GM23248 (cell line): Measurements from ENCODE around the gene USP6NL. TPM values are rescaled to one million over a fixed set of nuclear protein-coding genes. Genes with fewer than 3 reads are reported as not detected.

ENCODE experiments used
- DNase-seq: peaks from one replicate; pipeline ENCODE4 v3.0.0-alpha.2; 2015
- H2AFZ ChIP-seq: fragments of 200-600 bp; sonication (generic); 2 replicates; pipeline ENCODE4 v1.6.1; 2016; ENCODE audit warnings: antibody characterized with exemption
- H3F3A ChIP-seq: fragments of 200-600 bp; sonication (generic); 2 replicates; pipeline ENCODE4 v1.6.1; 2016; ENCODE audit warnings: mild to moderate bottlenecking, antibody characterized with exemption, mixed run types; ENCODE audit not compliant: insufficient read depth
- H3K27ac ChIP-seq: fragments of 200-600 bp; sonication (generic); 2 replicates; pipeline ENCODE4 v1.5.1; 2016; ENCODE audit warnings: mild to moderate bottlenecking
- H3K27me3 ChIP-seq: fragments of 200-600 bp; sonication (generic); replicated peaks from 2 replicates; pipeline ENCODE4 v1.6.1; 2016; ENCODE audit warnings: mild to moderate bottlenecking; ENCODE audit not compliant: insufficient read depth
- H3K36me3 ChIP-seq: fragments of 200-600 bp; sonication (generic); 2 replicates; pipeline ENCODE4 v1.6.1; 2016; ENCODE audit warnings: low read depth, mild to moderate bottlenecking
- H3K4me1 ChIP-seq: fragments of 200-600 bp; sonication (generic); 2 replicates; pipeline ENCODE4 v1.6.1; 2016; ENCODE audit warnings: mild to moderate bottlenecking; ENCODE audit not compliant: insufficient read depth
- H3K4me2 ChIP-seq: fragments of 200-600 bp; sonication (generic); one replicate; pipeline ENCODE4 v1.6.1; 2016; ENCODE audit warnings: mild to moderate bottlenecking; ENCODE audit not compliant: unreplicated experiment
- H3K4me3 ChIP-seq: fragments of 200-600 bp; sonication (generic); 2 replicates; pipeline ENCODE4 v1.5.1; 2016; ENCODE audit warnings: mild to moderate bottlenecking
- H3K79me2 ChIP-seq: fragments of 200-600 bp; sonication (generic); 2 replicates; pipeline ENCODE4 v1.6.1; 2016; ENCODE audit warnings: mild to moderate bottlenecking; ENCODE audit not compliant: insufficient read depth
- H3K9ac ChIP-seq: fragments of 200-600 bp; sonication (generic); 2 replicates; pipeline ENCODE4 v1.6.1; 2016; ENCODE audit warnings: mild to moderate bottlenecking
- H3K9me2 ChIP-seq: fragments of 200-600 bp; sonication (generic); 2 replicates; pipeline ENCODE4 v1.6.1; 2016; ENCODE audit warnings: mixed run types, mild to moderate bottlenecking, moderate library complexity; ENCODE audit not compliant: insufficient read depth
- H3K9me3 ChIP-seq: fragments of 200-600 bp; sonication (generic); one replicate; pipeline ENCODE4 v1.6.1; 2017; ENCODE audit warnings: low read depth
- H4K20me1 ChIP-seq: fragments of 200-600 bp; sonication (generic); 2 replicates; pipeline ENCODE4 v1.6.0; 2016; ENCODE audit not compliant: insufficient read depth
- EZH2 ChIP-seq: fragments of 200-600 bp; sonication (generic); IDR thresholded peaks from 2 replicates; pipeline ENCODE4 v1.6.1; 2018; ENCODE audit warnings: antibody characterized with exemption, mild to moderate bottlenecking; ENCODE audit not compliant: insufficient read depth, poor library complexity, severe bottlenecking
- EZH2phosphoT487 ChIP-seq: fragments of 200-600 bp; sonication (generic); IDR thresholded peaks from 2 replicates; pipeline ENCODE4 v1.6.1; 2018; ENCODE audit warnings: antibody characterized with exemption, moderate library complexity, mild to moderate bottlenecking, low read depth; ENCODE audit not compliant: insufficient read depth
- WGBS, 2 experiments: methylation state at CpG; one replicate each; pipeline ENCODE4 v1.1.6; 2015 to 2017; ENCODE audit warnings: low lambda C conversion rate in 2 of 2, low coverage in 1 of 2; ENCODE audit errors: missing lambda C conversion rate in 2 of 2; 5-methylcytosine and 5-hydroxymethylcytosine counted together
- in situ Hi-C: fragments of 300-500 bp; cut with MboI; formaldehyde crosslinking; loops from 2 replicates; pipeline ENCODE4 v1.15.0; 2020
- polyA plus RNA-seq: library from polyadenylated mRNA; unstranded; fragments of >200 nt; fragmentation: Nextera tagmentation; extraction: Ambion mirVana; gene quantifications from 2 replicates; pipeline ENCODE4 v1.2.1, GENCODE V29; 2016
- total RNA-seq: library from RNA; depleted of rRNA; stranded (reverse); fragments of >200 nt; shearing (Covaris generic); gene quantifications from 2 replicates; pipeline ENCODE4 v1.2.3, GENCODE V29; 2014

Gene USP6NL
- total and polyA plus RNA-seq, 2 experiments from 2014 or later: 4.4 to 9.2 TPM

- no peaks in the 10 kb centered on the region for H3K4me1 ChIP-seq
- H2AFZ ChIP-seq: no peak overlapping the region
- no peak for TF ChIP-seq EZH2
- no peak for TF ChIP-seq EZH2phosphoT487
- H3K9ac ChIP-seq: no peak overlapping the region
- no peaks in the 10 kb centered on the region for H3K79me2 ChIP-seq
- 38 to 41% methylated on average over 8 of the region's 8 CpGs for WGBS, 2 experiments
- in situ Hi-C loops: no loop called here
- no peaks in the 10 kb centered on the region for H3K9me3 ChIP-seq
- no peak overlapping the region for H3K4me2 ChIP-seq
- no peaks in the 10 kb centered on the region for H3F3A ChIP-seq
- no peaks in the 10 kb centered on the region for H4K20me1 ChIP-seq
- H3K27ac ChIP-seq: no peak overlapping the region
- no peaks in the 10 kb centered on the region for H3K27me3 ChIP-seq
- H3K36me3 ChIP-seq: no peaks in the 10 kb centered on the region
- DNase-seq: no peak
- H3K4me3 ChIP-seq: no peak overlapping the region
- H3K9me2 ChIP-seq: no peaks in the 10 kb centered on the region
Measured at GRCh38 chr10:11429439-11430052, 181.9 kb downstream of the USP6NL start.

- DNase-seq: no peak
- no peak overlapping the region for H3K9ac ChIP-seq
- no peaks in the 10 kb centered on the region for H3K4me1 ChIP-seq
- 13 to 18% methylated on average over 2 of the region's 2 CpGs for WGBS, 2 experiments
- no peak for TF ChIP-seq EZH2
- TF ChIP-seq EZH2phosphoT487: no peak
- no peaks in the 10 kb centered on the region for H3F3A ChIP-seq
- no peak overlapping the region for H2AFZ ChIP-seq
- no peaks in the 10 kb centered on the region for H3K9me2 ChIP-seq
- H3K79me2 ChIP-seq: no peaks in the 10 kb centered on the region
- in situ Hi-C loops: no loop called here
- H3K36me3 ChIP-seq: no peaks in the 10 kb centered on the region
- H3K9me3 ChIP-seq: no peaks in the 10 kb centered on the region
- H3K4me3 ChIP-seq: no peak overlapping the region
- no peaks in the 10 kb centered on the region for H4K20me1 ChIP-seq
- no peaks in the 10 kb centered on the region for H3K27me3 ChIP-seq
- no peak overlapping the region for H3K27ac ChIP-seq
- H3K4me2 ChIP-seq: no peak overlapping the region
Measured at GRCh38 chr10:11425676-11426075, 185.8 kb downstream of the USP6NL start.

- Histone ChIP-seq H3K27me3 (no peaks in the 10 kb centered on the region), H3K4me1 (no peaks in the 10 kb centered on the region), H3K9me3 (no peaks in the 10 kb centered on the region), H3K4me3 (no peak overlapping the region), H3K4me2 (no peak overlapping the region), H3K27ac (no peak overlapping the region), H3F3A (no peaks in the 10 kb centered on the region), H3K36me3 (no peaks in the 10 kb centered on the region), H4K20me1 (no peaks in the 10 kb centered on the region), H2AFZ (no peak overlapping the region), H3K9ac (no peak overlapping the region), H3K79me2 (no peaks in the 10 kb centered on the region), H3K9me2 (no peaks in the 10 kb centered on the region)
- no peak for TF ChIP-seq EZH2
- TF ChIP-seq EZH2phosphoT487: no peak
- no peak for DNase-seq
- WGBS, 2 experiments: 56 to 58% methylated on average over 3 of the region's 3 CpGs
- in situ Hi-C loops: no loop called here
Measured at GRCh38 chr10:11425296-11425610, 186.2 kb downstream of the USP6NL start.

GRCh38 chr10:11424456-11425295, 186.8 kb downstream of the USP6NL start:
- TF ChIP-seq EZH2: no peak
- TF ChIP-seq EZH2phosphoT487: no peak
- H3F3A ChIP-seq: no peaks in the 10 kb centered on the region
- H3K9ac ChIP-seq: no peak overlapping the region
- H3K4me2 ChIP-seq: no peak overlapping the region
- no peak overlapping the region for H3K27ac ChIP-seq
- no peaks in the 10 kb centered on the region for H3K9me3 ChIP-seq
- in situ Hi-C loops: no loop called here
- H3K4me3 ChIP-seq: no peak overlapping the region
- no peaks in the 10 kb centered on the region for H3K27me3 ChIP-seq
- no peaks in the 10 kb centered on the region for H3K36me3 ChIP-seq
- 22 to 28% methylated on average over 11 of the region's 11 CpGs for WGBS, 2 experiments
- DNase-seq: peak; percentile 66
- H3K79me2 ChIP-seq: no peaks in the 10 kb centered on the region
- no peak overlapping the region for H2AFZ ChIP-seq
- no peaks in the 10 kb centered on the region for H4K20me1 ChIP-seq
- no peaks in the 10 kb centered on the region for H3K9me2 ChIP-seq
- no peaks in the 10 kb centered on the region for H3K4me1 ChIP-seq
